HEK293T (cell line): ENCODE measurements around the gene PIK3IP1.

Source experiments
- ARNT ChIP-seq: fragments of 450-650 bp; IDR thresholded peaks from 2 replicates; pipeline ENCODE4 v1.6.1; 2017; ENCODE audit warnings: mild to moderate bottlenecking
- BHLHE40 ChIP-seq: fragments of 450-650 bp; IDR thresholded peaks from 2 replicates; pipeline ENCODE4 v1.6.1; 2016; ENCODE audit warnings: mild to moderate bottlenecking, moderate library complexity, borderline replicate concordance
- ELF4 ChIP-seq: fragments of 450-650 bp; IDR thresholded peaks from 2 replicates; pipeline ENCODE4 v1.6.1; 2017; ENCODE audit warnings: antibody characterized with exemption
- FOXA1 ChIP-seq: fragments of 450-650 bp; IDR thresholded peaks from 2 replicates; pipeline ENCODE4 v1.6.1; 2016; ENCODE audit warnings: mild to moderate bottlenecking
- FOXK2 ChIP-seq: fragments of 450-650 bp; IDR thresholded peaks from 2 replicates; pipeline ENCODE4 v1.6.1; 2016; ENCODE audit warnings: mild to moderate bottlenecking
- FOXM1 ChIP-seq: fragments of 450-650 bp; IDR thresholded peaks from 2 replicates; pipeline ENCODE4 v1.6.1; 2017; ENCODE audit warnings: mild to moderate bottlenecking, borderline replicate concordance
- HDGF ChIP-seq: fragments of 450-650 bp; IDR thresholded peaks from 2 replicates; pipeline ENCODE4 v1.6.1; 2017; ENCODE audit warnings: antibody characterized with exemption, borderline replicate concordance
- LEF1 ChIP-seq: fragments of 450-650 bp; IDR thresholded peaks from 2 replicates; pipeline ENCODE4 v1.6.1; 2017; ENCODE audit warnings: mild to moderate bottlenecking, borderline replicate concordance
- NFRKB ChIP-seq: fragments of 450-650 bp; IDR thresholded peaks from 2 replicates; pipeline ENCODE4 v1.6.1; 2016; ENCODE audit warnings: mild to moderate bottlenecking, moderate library complexity
- SP1 ChIP-seq: fragments of 450-650 bp; IDR thresholded peaks from 2 replicates; pipeline ENCODE4 v1.6.1; 2017
- SUZ12 ChIP-seq: fragments of 450-650 bp; IDR thresholded peaks from 2 replicates; pipeline ENCODE4 v1.6.1; 2016; ENCODE audit warnings: mild to moderate bottlenecking
- TARDBP ChIP-seq: fragments of 450-650 bp; IDR thresholded peaks from 2 replicates; pipeline ENCODE4 v1.6.1; 2016
- ZNF384 ChIP-seq: fragments of 450-650 bp; IDR thresholded peaks from 2 replicates; pipeline ENCODE4 v1.6.1; 2016
- TF ChIP-seq, protein P1 (sequence below): fragments of 450-650 bp; IDR thresholded peaks from 2 replicates; pipeline ENCODE4 v1.6.1; 2016

DNA sequence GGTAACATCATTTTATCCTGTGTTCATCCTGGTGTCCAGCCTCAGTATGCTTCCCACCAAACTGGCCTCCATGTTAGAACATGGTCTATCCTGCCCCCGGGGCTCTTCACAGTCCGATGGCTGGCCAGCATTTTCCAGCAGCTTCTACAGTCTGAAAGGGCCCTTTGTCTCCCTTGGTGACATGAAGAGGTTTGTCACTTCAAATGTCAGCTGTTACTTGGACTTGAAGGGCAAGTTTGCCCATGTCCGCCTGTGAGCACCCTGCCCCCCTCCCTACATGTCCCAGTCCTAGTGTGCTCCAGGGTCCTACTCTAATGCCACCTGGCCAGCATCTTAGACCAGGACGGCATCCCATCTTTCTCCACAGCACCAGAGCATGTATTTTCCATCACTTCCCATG is 29.1 kb upstream of the PIK3IP1 start:
- no peak for TF ChIP-seq TARDBP
- TF ChIP-seq SUZ12: no peak
- TF ChIP-seq NFRKB: no peak
- TF ChIP-seq ARNT: no peak
- no peak for TF ChIP-seq ZNF384
- no peak for TF ChIP-seq FOXK2
- no peak for TF ChIP-seq LEF1
- TF ChIP-seq ELF4: no peak
- no peak for TF ChIP-seq FOXA1
- TF ChIP-seq SP1: no peak
- no peak for TF ChIP-seq BHLHE40
- no peak for TF ChIP-seq FOXM1
- no peak for TF ChIP-seq HDGF
- TF ChIP-seq, protein P1, sequence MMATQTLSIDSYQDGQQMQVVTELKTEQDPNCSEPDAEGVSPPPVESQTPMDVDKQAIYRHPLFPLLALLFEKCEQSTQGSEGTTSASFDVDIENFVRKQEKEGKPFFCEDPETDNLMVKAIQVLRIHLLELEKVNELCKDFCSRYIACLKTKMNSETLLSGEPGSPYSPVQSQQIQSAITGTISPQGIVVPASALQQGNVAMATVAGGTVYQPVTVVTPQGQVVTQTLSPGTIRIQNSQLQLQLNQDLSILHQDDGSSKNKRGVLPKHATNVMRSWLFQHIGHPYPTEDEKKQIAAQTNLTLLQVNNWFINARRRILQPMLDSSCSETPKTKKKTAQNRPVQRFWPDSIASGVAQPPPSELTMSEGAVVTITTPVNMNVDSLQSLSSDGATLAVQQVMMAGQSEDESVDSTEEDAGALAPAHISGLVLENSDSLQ: no peak
